Stimulated activated naive CD8-positive, alpha-beta T cell treated with anti-CD3 and anti-CD28 coated beads, Interleukin-15, amount 100 ng/mL, for 72 hours (primary cell): Measurements from ENCODE around the gene CDH13.

Experiments
- ATAC-seq: fragments of 150-1000 bp; cut with Tn5 transposase; 2 replicates; pipeline ENCODE4 v1.10.0; 2021; ENCODE audit warnings: mild to moderate bottlenecking, moderate library complexity
- DNase-seq, 2 donors: peaks; one replicate each; pipeline ENCODE4 v3.0.0; 2021 to 2022
- H3K27ac Mint-ChIP-seq, 2 donors: one replicate each; pipeline ENCODE4 v1.8.0; 2022; ENCODE audit warnings: mild to moderate bottlenecking in 2 of 2, mixed read lengths in 2 of 2, moderate library complexity in 2 of 2
- H3K27me3 Mint-ChIP-seq: one replicate; pipeline ENCODE4 v1.8.0; 2022; ENCODE audit warnings: mixed read lengths
- H3K4me1 Mint-ChIP-seq: one replicate; pipeline ENCODE4 v1.8.0; 2022; ENCODE audit warnings: mild to moderate bottlenecking, mixed read lengths
- H3K4me3 Mint-ChIP-seq, 2 donors: one replicate each; pipeline ENCODE4 v1.8.0; 2022; ENCODE audit warnings: mild to moderate bottlenecking in 2 of 2, mixed read lengths in 2 of 2, moderate library complexity in 1 of 2
- H3K9me3 Mint-ChIP-seq, 2 donors: one replicate each; pipeline ENCODE4 v1.8.0; 2022; ENCODE audit warnings: mixed read lengths in 2 of 2

The CDH13 gene

GRCh38 chr16:82788919-82789318 lies 162.2 kb downstream of the CDH13 start:
- no peak for ATAC-seq
- Mint-ChIP-seq H3K9me3 (no peaks in the 10 kb centered on the region), H3K27ac (no peak overlapping the region), H3K4me3 (no peak overlapping the region), H3K27me3 (no peaks in the 10 kb centered on the region), H3K4me1 (no peaks in the 10 kb centered on the region)
- DNase-seq: no peak

DNA sequence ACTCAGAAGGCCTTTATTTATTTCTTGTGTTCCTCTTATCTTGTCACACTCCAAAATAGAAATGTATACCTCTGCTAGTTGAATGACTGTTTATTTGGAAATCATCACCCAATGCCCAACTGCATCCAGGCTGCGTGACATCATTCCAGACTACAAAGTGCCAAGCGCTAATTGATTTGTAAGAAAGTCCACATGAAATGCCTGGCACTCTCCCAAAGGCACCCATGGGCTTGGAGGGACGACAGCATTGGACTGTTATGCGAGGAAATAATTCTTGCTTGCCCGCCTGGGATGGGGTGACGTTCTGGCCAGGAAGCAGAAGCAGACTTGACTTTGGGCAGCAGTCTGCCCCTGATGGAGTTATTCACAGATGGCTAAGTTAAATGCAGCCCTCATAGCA lies 165.9 kb downstream of the CDH13 start:
- ATAC-seq: no peak
- Mint-ChIP-seq H3K4me3 (no peak overlapping the region), H3K9me3 (no peaks in the 10 kb centered on the region), H3K4me1 (no peaks in the 10 kb centered on the region), H3K27ac (no peak overlapping the region), H3K27me3 (no peaks in the 10 kb centered on the region)
- no peak for DNase-seq

- no peak overlapping the region for H3K27ac Mint-ChIP-seq
- DNase-seq: no peak
- ATAC-seq: no peak
- no peaks in the 10 kb centered on the region for H3K9me3 Mint-ChIP-seq
- H3K27me3 Mint-ChIP-seq: peaks cover 2% of the 10 kb centered on the region
- H3K4me3 Mint-ChIP-seq: no peak overlapping the region
- H3K4me1 Mint-ChIP-seq: no peaks in the 10 kb centered on the region
Observed at GRCh38 chr16:82793528-82794245, 166.9 kb downstream of the CDH13 start.

GRCh38 chr16:82796047-82796446 lies 169.3 kb downstream of the CDH13 start:
- ATAC-seq: no peak
- no peaks in the 10 kb centered on the region for H3K9me3 Mint-ChIP-seq
- no peaks in the 10 kb centered on the region for H3K4me1 Mint-ChIP-seq
- DNase-seq: no peak
- H3K27ac Mint-ChIP-seq: no peak overlapping the region
- H3K4me3 Mint-ChIP-seq: no peak overlapping the region
- peaks cover 9% of the 10 kb centered on the region for H3K27me3 Mint-ChIP-seq

- H3K4me1 Mint-ChIP-seq: no peaks in the 10 kb centered on the region
- DNase-seq: peak in 1 of 2 donors; percentile 9
- H3K27me3 Mint-ChIP-seq: peaks cover 24% of the 10 kb centered on the region
- no peak overlapping the region for H3K27ac Mint-ChIP-seq
- no peak overlapping the region for H3K4me3 Mint-ChIP-seq
- peak; percentile 60 for ATAC-seq
- H3K9me3 Mint-ChIP-seq: no peaks in the 10 kb centered on the region
Observed at GRCh38 chr16:82801361-82801760, 174.6 kb downstream of the CDH13 start.

- H3K4me3 Mint-ChIP-seq: no peak overlapping the region
- H3K9me3 Mint-ChIP-seq: peaks cover 0 to 12% of the 10 kb centered on the region in 2 donors
- H3K27me3 Mint-ChIP-seq: peaks cover 40% of the 10 kb centered on the region
- ATAC-seq (no peak), DNase-seq (no peak)
- H3K4me1 Mint-ChIP-seq: no peaks in the 10 kb centered on the region
- no peak overlapping the region for H3K27ac Mint-ChIP-seq
Observed at GRCh38 chr16:82805866-82806265, 179.1 kb downstream of the CDH13 start.

GRCh38 chr16:82807311-82807710 lies 180.5 kb downstream of the CDH13 start:
- peaks cover 29% of the 10 kb centered on the region for H3K27me3 Mint-ChIP-seq
- H3K4me1 Mint-ChIP-seq: no peaks in the 10 kb centered on the region
- H3K27ac Mint-ChIP-seq: peak overlapping the region in 1 of 2 donors; percentile 5
- no peak overlapping the region for H3K4me3 Mint-ChIP-seq
- no peak for DNase-seq
- H3K9me3 Mint-ChIP-seq: peaks cover 0 to 12% of the 10 kb centered on the region in 2 donors
- ATAC-seq: no peak

GRCh38 chr16:82808036-82808435 lies 181.3 kb downstream of the CDH13 start:
- DNase-seq (no peak), ATAC-seq (no peak)
- H3K27me3 Mint-ChIP-seq: peaks cover 29% of the 10 kb centered on the region

GRCh38 chr16:82810077-82810476 lies 183.3 kb downstream of the CDH13 start:
- Mint-ChIP-seq H3K9me3 (peaks cover 0 to 12% of the 10 kb centered on the region in 2 donors), H3K27ac (no peak overlapping the region), H3K4me3 (no peak overlapping the region), H3K4me1 (no peaks in the 10 kb centered on the region), H3K27me3 (peaks cover 29% of the 10 kb centered on the region)
- DNase-seq (no peak), ATAC-seq (no peak)

More at GRCh38 chr16:82808036-82808435, 181.3 kb downstream of the CDH13 start:
- Mint-ChIP-seq H3K9me3 (peaks cover 0 to 12% of the 10 kb centered on the region in 2 donors), H3K4me1 (no peaks in the 10 kb centered on the region), H3K4me3 (no peak overlapping the region), H3K27ac (no peak overlapping the region)

- H3K4me1 Mint-ChIP-seq: no peaks in the 10 kb centered on the region
Observed at GRCh38 chr16:82814059-82814458, 187.3 kb downstream of the CDH13 start.

GRCh38 chr16:82819286-82819685 lies 192.5 kb downstream of the CDH13 start:
- no peak for DNase-seq
- ATAC-seq: no peak
- no peak overlapping the region for H3K4me3 Mint-ChIP-seq
- no peaks in the 10 kb centered on the region for H3K4me1 Mint-ChIP-seq
- peaks cover 7% of the 10 kb centered on the region for H3K27me3 Mint-ChIP-seq
- no peaks in the 10 kb centered on the region for H3K9me3 Mint-ChIP-seq
- H3K27ac Mint-ChIP-seq: no peak overlapping the region

More at GRCh38 chr16:82814059-82814458, 187.3 kb downstream of the CDH13 start:
- Mint-ChIP-seq H3K27me3 (peaks cover 14% of the 10 kb centered on the region), H3K4me3 (no peak overlapping the region), H3K9me3 (peaks cover 0 to 6% of the 10 kb centered on the region in 2 donors), H3K27ac (no peak overlapping the region)
- DNase-seq (no peak), ATAC-seq (no peak)

GRCh38 chr16:82820855-82821254 lies 194.1 kb downstream of the CDH13 start:
- ATAC-seq (no peak), DNase-seq (no peak)
- Mint-ChIP-seq H3K9me3 (no peaks in the 10 kb centered on the region), H3K4me1 (no peaks in the 10 kb centered on the region), H3K27ac (no peak overlapping the region), H3K27me3 (peaks cover 7% of the 10 kb centered on the region), H3K4me3 (no peak overlapping the region)

DNA sequence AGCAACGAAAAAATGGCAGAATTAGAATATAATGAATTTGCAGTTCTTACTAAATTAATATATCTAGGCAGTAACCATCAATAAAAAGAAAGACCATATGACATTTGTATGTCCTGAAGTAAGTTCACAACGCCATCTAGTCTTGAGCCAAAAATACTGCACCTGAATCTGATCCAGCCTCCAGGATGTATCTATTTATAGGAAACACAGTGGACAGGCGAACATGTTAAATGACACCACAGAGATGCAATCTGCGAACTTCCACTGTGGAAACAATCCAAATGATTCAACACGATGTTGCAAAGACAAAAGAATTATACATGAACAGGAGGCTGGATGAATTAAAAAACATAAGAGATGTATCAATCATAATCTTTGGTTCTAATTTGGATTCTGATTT lies 197.6 kb downstream of the CDH13 start:
- no peaks in the 10 kb centered on the region for H3K27me3 Mint-ChIP-seq
- no peak overlapping the region for H3K27ac Mint-ChIP-seq
- no peak for DNase-seq
- no peaks in the 10 kb centered on the region for H3K9me3 Mint-ChIP-seq
- ATAC-seq: no peak
- no peaks in the 10 kb centered on the region for H3K4me1 Mint-ChIP-seq
- no peak overlapping the region for H3K4me3 Mint-ChIP-seq

- Mint-ChIP-seq H3K9me3 (no peaks in the 10 kb centered on the region), H3K27me3 (no peaks in the 10 kb centered on the region), H3K4me3 (no peak overlapping the region), H3K27ac (no peak overlapping the region), H3K4me1 (no peaks in the 10 kb centered on the region)
- DNase-seq: no peak
- no peak for ATAC-seq
Observed at GRCh38 chr16:82829301-82829700, 202.5 kb downstream of the CDH13 start.

GRCh38 chr16:82830944-82831343 lies 204.2 kb downstream of the CDH13 start:
- H3K4me1 Mint-ChIP-seq: no peaks in the 10 kb centered on the region
- no peak overlapping the region for H3K27ac Mint-ChIP-seq
- H3K27me3 Mint-ChIP-seq: no peaks in the 10 kb centered on the region
- no peaks in the 10 kb centered on the region for H3K9me3 Mint-ChIP-seq
- no peak for DNase-seq
- no peak overlapping the region for H3K4me3 Mint-ChIP-seq
- no peak for ATAC-seq

GRCh38 chr16:82832821-82833220 lies 206.1 kb downstream of the CDH13 start:
- no peak for DNase-seq

More at GRCh38 chr16:82832821-82833220, 206.1 kb downstream of the CDH13 start:
- H3K27me3 Mint-ChIP-seq: no peaks in the 10 kb centered on the region
- no peaks in the 10 kb centered on the region for H3K9me3 Mint-ChIP-seq
- H3K27ac Mint-ChIP-seq: no peak overlapping the region
- ATAC-seq: no peak
- H3K4me1 Mint-ChIP-seq: no peaks in the 10 kb centered on the region
- H3K4me3 Mint-ChIP-seq: no peak overlapping the region
